ENCODE results near the gene ZNF605. TPM values are rescaled to one million over a fixed set of nuclear protein-coding genes. Genes with fewer than 3 reads are reported as not detected.

The ZNF605 gene
- total RNA-seq, 1 donor from 2014 or later: 1.3 TPM

GRCh38 chr12:132907216-132907615 lies 48.9 kb downstream of the ZNF605 start:
- Histone ChIP-seq H3K36me3 (no peaks in the 10 kb centered on the region), H3K4me3 (peak overlapping the region in 1 of 2 donors; percentile 86), H3K9me3 (peaks cover 0 to 32% of the 10 kb centered on the region in 2 donors), H3K27me3 (no peaks in the 10 kb centered on the region), H3K27ac (no peak overlapping the region), H3K4me1 (peaks cover 0 to 6% of the 10 kb centered on the region in 2 donors)
- DNase-seq (ENCODE audit: low spot score in 2 of 2): no peak
- intact Hi-C loops (cut with DNase I): loop anchor here (5.0 kb wide), 1 partner anchor 145 kb away; the partner anchor contains the start of gene ANKLE2
- no peak for TF ChIP-seq CTCF (IDR thresholded peaks at IDR 0.05)

- Histone ChIP-seq H3K9me3 (peaks cover 0 to 15% of the 10 kb centered on the region in 2 donors), H3K27me3 (no peaks in the 10 kb centered on the region), H3K4me1 (peaks cover 0 to 6% of the 10 kb centered on the region in 2 donors), H3K36me3 (no peaks in the 10 kb centered on the region), H3K4me3 (peak overlapping the region in 1 of 2 donors; percentile 12), H3K27ac (no peak overlapping the region)
- intact Hi-C loops (cut with DNase I): loop anchor here (2.0 to 5.0 kb wide), 2 partner anchors 18 to 143 kb away; partner anchors contain the start of genes ANKLE2 and CHFR
- DNase-seq (ENCODE audit: low spot score in 2 of 2): peak in 1 of 2 donors; percentile 90
- peak; percentile 73 to 84 (median 79) for TF ChIP-seq CTCF (IDR thresholded peaks at IDR 0.05)
Measured at GRCh38 chr12:132904718-132905328, 51.3 kb downstream of the ZNF605 start.

- Histone ChIP-seq H3K9me3 (peaks cover 0 to 5% of the 10 kb centered on the region in 2 donors), H3K27me3 (no peaks in the 10 kb centered on the region), H3K4me1 (no peaks in the 10 kb centered on the region), H3K36me3 (no peaks in the 10 kb centered on the region), H3K27ac (no peak overlapping the region), H3K4me3 (no peak overlapping the region)
- no peak for TF ChIP-seq CTCF (IDR thresholded peaks at IDR 0.05)
- intact Hi-C loops (cut with DNase I): no loop called here
- DNase-seq (ENCODE audit: low spot score in 2 of 2): peak in 1 of 2 donors; percentile 5
Measured at GRCh38 chr12:132899033-132899432, 57.1 kb downstream of the ZNF605 start.

GRCh38 chr12:132888852-132889251 lies 67.3 kb downstream of the ZNF605 start:
- H3K36me3 ChIP-seq: peaks cover 0 to 9% of the 10 kb centered on the region in 2 donors
- TF ChIP-seq CTCF (IDR thresholded peaks at IDR 0.05): no peak
- no peaks in the 10 kb centered on the region for H3K27me3 ChIP-seq
- peak overlapping the region; percentile 93 to 96 for H3K27ac ChIP-seq
- H3K9me3 ChIP-seq: no peaks in the 10 kb centered on the region
- intact Hi-C loops (cut with DNase I): loop anchor here (1.0 to 5.0 kb wide), 2 partner anchors 127 to 241 kb away; partner anchors contain the start of genes ANKLE2, ZNF10 and ZNF891
- peak overlapping the region in 1 of 2 donors; percentile 76 for H3K4me3 ChIP-seq
- DNase-seq (ENCODE audit: low spot score in 2 of 2): no peak
- H3K4me1 ChIP-seq: peaks cover 0 to 6% of the 10 kb centered on the region in 2 donors

GRCh38 chr12:132887513-132888351 lies 68.4 kb downstream of the ZNF605 start, which contains the start of gene CHFR:
Gene CHFR (minus strand): TSS chr12:132887605. CDS start chr12:132887328, 277 bp downstream.
- intact Hi-C loops (cut with DNase I): loop anchor here (1.0 to 5.0 kb wide), 9 partner anchors 17 to 243 kb away; partner anchors contain the start of genes ANKLE2, GOLGA3, POLE and PXMP2
- peak; percentile 92 to 98 for DNase-seq (ENCODE audit: low spot score in 2 of 2)
- no peak for TF ChIP-seq CTCF (IDR thresholded peaks at IDR 0.05)
- Histone ChIP-seq H3K36me3 (peaks cover 4 to 15% of the 10 kb centered on the region in 2 donors), H3K27me3 (no peaks in the 10 kb centered on the region), H3K27ac (peak within 1 kb of the TSS; percentile 93 to 96), H3K9me3 (no peaks in the 10 kb centered on the region), H3K4me1 (peaks cover 0 to 6% of the 10 kb centered on the region in 2 donors), H3K4me3 (peak within 1 kb of the TSS; percentile 76 to 80)

Measured in ascending aorta (tissue), 2 donors.